Fibroblast of upper back skin (primary cell): ENCODE results near the gene TK2.
"Not testable (repeated sequence)": the region's sequence is repeated elsewhere in the genome, so short reads cannot be mapped to it uniquely, and the experiment has no call there.

Experiments used
- DNase-seq: peaks from one replicate; pipeline ENCODE4 v3.0.0-alpha.2; 2013

Gene TK2

DNA sequence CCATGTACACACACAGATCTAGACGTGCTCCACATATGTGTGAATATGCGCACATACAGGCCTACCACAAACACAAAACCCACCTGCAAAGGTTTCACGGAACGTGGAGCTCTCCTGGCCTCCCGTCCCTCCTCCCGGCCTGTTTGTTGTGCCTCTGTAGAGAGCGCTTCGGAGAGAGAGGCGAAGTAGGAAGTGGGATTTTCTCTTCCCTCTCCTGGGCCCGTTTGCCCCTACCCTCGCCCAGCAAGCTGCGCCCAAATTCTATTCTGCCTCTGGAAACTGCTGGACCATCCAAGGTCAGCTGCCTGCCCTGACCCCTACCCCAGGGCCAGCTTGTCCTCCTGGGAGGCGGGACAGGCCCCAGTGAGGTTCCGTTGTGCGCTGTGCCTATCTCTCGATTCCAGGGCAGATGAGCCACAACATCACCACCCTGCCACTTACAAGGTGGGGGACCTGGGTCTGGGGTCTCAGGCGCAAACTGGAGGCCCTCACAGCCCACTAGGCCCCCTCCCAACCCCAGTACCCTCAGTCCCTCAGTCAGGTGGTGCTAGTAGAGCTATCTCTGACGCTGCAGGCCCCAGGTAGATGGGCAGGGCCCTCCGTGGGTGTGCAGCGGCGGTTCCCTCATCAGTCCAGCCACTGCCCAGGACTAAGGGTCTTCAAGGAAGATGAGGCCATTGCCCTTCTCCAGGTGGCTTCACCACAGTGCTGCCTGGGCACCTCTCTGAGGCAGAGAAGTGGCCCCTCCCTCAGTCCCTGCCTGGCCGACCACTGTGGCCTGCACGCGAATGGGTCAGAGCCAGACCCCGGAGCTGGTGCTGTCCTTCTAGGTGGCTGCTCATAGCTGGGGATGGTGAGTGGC, 68.6 kb downstream of the TK2 start:
- DNase-seq = no peak

DNA sequence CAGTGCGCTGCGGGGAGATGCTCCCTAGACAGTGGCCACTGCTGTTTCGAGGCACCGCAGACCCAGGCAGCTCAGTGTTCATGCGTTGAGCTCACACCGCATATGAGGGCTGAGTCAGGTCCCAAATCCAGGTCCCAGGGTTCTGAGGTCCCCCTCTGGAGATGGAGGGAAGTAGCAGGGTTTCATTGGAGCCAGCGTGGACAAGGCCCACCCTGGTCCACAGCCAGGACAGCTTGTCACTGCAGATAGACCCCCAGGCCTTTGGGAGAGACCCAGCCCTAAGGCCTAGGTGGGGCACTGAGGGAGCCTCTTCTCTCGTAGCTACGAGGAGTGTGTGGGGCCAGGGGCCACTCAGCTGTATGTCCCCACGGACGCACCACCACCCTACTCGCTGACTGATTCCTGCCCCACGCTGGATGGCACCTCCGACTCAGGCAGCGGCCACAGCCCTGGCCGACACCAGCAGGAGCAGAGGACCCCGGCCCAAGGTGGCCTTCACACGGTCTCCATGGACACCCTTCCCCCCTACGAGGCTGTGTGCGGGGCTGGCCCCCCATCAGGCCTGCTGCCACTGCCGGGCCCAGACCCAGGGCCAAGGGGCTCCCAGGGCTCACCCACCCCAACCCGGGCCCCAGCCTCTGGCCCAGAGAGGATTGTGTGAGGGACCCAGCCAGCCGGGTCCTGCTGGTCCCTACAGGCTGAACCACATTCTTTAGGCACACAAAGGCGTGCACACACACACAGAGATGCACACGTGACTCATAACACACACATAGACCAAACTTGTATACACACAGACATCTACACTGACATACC, 69.4 kb downstream of the TK2 start:
- DNase-seq = no peak

DNA sequence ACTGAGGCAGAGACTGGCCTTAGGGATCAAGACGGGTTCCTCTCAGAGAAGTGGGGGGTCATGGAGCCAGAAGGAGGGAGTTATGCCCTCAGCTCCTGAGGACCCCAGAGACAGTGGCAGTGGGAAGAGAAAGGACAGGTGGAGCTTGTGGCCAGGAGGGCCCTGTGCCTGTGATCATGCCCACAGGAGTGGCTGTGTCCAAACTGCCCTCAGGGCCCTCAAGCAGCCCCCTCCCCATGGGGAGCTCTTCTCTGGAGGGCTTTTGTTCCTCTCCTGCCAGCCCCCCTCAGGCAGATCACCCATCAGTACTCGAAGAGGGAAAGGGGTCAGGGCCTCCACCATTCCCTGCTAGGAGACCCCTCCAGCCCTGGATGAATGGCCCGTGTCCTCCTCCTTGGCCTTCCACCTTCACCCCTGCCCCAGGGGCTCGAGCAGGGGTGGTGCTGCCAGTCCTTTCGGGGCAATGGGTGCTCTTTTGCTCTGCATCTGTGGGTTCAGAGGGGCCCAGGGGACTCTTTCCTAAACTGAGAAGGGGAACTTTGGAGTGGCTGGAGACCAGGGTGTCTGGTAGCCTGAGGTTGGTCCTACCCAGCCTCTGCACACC, 70.2 kb downstream of the TK2 start:
- DNase-seq = no peak

DNA sequence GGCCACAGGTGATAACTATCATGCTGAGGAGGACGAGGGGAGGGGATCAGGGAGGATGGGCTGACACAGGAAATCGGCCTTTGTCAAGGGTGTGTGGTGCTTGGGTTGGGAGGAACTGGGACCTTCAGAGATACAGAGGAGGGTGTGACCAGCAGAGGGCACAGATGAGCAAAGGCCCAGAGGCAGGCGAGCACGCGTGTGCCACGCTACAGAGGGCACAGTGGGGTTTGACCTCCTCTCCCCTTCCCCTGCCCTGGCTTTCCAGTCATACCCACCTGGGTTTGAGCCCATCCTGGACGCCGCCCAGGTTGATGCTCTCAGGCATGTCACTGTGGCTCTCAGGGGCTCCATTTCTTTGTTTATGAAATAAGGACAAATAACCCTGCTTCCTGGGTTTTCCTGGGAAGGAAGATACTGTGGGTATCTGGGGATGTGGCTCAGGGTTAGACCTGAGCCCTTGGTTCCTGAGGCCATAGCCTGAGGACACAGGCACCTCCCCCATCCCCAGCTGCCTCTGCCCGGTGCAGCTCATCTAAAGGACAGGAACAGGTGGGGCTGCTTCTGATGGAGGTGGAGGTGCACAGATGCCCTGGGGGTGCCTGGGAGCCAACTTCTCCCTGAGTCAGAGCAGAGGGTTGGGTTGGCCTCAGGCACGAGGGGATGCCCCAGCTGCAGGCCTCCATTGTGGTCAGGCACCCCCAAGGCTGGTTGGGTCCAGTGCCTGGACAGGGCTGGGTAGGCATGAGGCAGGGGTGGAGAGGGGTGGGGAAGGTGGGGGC, 71.0 kb downstream of the TK2 start:
- peak; percentile 50 for DNase-seq

DNA sequence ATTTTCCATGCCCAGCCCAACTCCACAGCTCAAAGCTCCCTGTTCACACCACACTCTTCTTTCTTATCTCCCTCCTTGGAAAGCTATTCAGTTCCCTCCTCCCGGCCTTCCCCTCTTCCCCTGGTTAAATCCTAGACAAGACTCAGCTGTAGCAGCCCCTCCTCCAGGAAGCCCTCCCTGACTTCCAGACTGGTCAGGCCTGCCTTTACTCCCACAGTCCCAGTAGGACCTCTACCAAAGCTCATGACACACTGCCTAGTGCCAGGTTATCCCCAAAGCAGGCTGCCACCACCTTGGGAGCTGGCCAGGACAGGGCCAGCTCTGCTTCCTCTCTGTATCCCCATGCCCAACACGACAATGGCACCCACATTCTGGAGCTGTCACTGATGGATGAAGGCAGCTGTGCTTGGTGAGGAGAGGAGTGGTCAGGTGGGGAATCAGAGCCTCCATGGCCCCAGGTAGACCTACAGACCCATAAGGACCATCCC, 72.8 kb downstream of the TK2 start:
- DNase-seq = no peak

DNA sequence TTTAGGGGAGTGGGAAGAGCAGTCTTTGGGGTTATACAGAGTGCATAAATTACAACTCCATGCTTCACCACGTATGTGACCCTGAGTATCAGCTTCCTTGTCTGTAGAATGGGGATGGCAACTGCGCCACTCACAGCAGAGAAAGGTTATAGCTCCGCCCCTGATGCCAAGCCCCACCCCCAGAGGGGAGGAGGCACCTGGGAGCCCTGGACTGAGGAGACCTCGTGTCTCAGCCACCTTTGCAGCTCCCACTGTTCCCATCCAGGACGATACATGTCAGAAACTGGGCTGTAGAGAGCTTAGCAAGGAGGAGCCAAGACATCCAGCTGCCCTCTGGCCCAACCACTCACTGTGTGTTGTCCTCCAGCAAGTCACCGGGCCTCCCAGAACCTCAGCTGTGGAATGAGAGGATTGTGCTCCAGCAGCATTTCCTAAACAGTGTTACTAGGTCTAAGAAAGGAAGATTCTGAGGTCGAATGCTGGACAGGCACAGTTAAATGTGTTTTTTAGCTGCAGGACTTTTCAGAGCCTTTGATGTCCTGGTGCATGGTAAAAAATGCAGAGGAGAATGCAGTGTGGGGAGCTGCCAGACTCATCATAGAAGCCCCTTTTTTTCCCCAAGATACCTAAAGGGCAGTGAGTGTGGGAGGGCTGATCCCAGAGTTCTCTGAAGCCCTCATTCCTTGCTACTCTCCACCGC, 73.4 kb downstream of the TK2 start:
- no peak for DNase-seq

DNA sequence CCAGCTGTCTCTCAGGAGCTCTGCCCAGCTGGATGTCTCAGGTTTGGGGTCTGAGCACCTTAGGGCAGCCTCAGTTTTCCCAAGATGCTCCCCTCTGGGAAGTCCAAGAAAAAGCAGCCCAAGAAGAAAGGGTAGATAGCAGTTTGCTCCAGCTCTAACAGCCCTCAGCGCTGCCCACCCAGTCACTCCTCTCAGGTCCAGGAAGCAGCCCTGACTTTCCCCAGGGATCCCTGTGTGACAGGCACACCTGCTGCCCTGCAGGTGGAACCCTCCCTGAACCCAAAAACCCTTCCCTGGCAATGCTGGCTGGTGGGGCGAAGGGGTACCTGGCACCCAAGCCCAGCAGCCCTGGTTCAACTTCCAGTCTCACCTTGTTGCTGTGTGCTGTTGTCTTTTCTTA, 74.7 kb downstream of the TK2 start:
- DNase-seq = no peak

DNA sequence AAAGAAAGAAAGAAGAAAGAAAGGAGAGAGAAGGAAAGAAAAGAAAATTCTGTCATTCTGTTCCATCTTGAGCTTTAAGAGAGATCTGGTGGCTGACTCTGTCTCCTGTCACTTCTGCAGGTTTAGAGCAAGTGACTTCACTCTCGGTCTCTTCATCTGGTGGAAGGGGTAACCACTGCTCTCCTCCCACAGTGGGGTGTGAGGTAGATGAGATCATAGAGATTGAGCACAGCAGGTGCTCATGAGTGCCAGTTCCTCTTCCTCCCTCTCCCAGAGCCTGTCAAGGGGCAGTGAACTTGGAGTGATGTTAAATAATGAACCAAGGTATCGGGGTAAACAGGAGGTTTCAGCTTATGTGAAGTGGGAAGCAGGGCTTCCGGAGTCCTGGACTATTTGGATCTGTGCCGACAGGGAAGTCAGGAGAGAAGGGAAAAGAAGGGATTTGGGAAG, 75.1 kb downstream of the TK2 start:
- no peak for DNase-seq

DNA sequence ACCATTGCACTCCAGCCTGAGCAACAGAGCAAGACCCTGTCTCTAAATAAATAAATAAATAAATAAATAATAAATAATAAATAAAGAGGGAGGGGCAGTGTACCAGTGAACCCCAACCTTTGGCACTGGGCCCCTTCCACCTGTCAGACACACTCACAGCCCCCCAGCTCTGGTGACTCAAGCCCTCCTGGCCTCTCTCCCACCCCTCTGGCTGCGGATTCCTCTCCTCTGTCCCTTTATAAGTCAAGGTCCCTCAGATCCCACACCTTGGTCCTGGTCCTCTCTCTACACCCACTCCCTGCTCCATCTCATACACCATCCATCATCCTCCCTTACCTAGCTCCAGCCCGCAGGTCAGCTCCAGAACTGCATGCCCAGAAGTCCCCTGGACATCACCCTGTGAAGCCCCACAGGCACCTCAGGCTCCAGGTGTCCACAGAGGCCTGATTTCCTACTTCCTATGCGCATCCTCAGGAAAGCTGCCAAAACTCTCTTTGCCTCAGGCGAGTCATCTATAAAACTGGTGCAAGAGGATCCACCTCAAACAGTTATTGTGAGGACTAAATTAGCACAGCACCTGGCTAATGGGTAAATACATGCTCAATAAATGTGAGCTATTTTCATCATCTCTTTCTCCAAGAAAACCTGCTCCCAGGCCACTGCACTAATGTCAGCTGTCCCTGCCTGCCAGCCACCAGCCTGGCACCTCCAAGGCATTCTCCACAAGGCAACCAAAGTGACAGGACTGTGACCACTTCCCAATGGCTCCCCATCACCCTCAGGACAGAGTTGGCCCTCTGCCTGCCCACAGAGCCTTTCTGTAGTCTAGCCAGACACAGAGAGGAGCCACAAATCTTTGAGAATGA, 76.0 kb downstream of the TK2 start:
- no peak for DNase-seq

DNA sequence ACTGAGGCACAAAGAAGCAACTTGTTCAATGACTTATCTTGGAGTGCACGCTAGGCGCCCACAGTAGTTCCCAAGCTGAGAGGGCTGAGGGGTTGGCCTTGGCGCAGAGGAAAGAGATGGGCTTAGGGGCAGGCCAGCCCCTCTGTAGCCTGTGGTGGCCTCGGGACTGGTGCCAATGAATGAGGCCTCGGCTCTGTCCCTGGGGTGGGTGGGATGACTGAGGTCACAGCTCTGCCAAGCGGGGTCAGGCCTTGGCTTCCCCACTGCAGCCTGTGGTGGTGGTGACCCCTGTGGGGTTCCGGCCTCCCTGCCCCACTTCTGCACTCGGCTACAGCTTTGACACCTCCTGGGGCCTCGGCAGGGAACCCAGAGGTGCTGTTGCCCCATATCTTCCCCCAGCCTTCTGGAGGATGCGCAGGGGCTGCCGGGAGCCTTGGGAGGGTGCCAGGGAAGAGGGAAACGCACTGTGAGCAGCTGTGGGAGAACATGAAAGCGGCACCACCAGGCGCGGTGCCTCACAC, 76.8 kb downstream of the TK2 start:
- DNase-seq = no peak

DNA sequence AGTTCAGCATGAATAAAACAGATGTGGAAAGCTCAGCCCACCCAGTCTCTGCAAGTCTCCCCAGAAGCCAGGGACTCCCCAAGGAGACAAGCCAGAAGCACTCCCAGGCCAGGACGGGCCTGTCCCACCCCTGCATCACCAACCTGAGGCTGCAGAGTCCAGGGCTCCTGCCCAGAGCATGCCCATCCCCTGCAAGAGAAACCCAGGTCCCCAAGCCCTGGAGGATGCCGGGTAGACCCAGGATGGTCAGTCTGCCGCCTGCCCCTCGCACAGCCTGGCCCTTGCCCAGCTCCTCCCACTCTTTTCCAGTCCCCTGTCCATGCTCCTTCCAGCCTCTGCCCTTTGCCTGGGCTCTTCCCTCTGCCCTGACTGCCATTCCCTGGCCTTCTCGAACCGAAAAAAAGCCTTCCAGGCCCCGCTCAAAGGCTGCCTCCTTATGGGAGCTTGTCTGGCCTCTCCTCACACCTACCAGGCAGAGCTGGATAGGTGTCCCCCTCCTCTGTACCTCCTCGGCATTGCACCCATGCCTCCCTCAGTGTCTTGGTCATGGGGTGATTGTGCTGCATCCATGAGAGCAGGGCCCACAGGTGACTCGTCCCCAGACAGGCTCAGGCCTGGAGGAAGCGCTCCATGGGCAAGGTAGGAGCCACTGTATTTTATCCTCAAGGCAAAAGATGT, 78.1 kb downstream of the TK2 start:
- no peak for DNase-seq

DNA sequence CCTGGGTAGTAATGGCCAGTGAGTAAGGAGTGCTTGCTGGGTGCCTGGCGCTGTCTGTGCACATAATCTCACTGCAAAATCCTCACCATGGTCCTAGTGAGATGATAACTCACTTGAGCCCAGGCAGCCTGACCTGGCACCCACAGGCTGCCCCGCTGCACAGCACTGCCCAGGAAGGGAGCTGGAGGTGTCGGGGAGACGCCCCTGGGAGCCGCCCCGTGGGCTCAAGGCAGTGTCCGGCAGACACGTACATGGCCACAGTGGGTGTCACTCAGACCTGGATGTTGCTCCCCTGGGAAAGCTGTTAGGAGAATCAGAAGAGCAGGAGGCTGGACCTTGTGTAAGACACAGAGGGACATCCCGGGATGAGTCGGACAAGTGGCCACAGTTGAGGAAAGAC, 78.7 kb downstream of the TK2 start:
- no peak for DNase-seq

DNA sequence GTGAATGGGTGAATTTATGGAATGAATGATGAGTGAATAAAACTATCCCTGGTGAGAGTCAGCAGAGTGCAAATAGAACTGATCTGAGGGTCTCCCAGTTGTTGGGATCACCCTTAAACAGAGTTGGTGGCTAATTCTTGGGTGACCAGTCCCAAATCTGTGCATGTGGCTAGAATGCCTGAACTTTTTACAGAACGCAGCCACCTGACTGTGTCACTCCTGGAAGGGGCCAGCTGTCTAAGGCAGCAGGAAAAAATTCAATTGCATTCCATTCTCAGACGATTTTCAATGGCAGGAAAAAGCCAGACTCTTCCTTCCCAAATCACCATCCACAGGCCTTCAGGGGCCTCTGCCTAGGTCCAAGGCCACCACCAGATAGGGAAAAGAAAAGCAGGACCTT, 79.4 kb downstream of the TK2 start:
- DNase-seq = no peak

DNA sequence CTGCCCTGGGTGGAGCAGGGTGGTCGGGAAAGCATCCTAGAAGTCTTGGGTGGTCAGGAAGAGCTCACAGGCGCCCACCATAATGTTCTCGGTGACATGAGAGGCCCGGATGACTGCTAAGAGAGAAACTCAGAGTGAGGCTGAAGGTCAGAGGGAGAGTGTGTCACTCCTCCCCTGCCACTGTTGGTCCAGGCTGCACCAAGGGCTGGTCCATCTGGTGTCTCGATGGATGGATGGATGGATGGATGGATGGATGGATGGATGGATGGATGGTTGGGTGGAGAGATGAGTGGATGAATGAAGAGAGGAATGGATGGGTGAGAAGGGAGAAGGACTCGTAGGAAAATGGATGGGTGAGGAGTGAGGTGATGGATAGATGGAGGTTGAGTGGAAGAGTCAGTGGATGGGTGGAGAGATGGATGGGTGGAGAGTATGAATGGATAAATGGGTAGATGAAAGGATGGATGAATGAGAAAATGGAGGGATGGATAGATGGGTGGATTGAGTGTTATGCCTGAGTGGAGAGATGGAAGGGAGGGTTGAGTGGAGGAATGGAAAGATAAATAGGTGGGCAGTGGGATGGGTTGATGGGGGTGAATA, 79.9 kb downstream of the TK2 start:
- no peak for DNase-seq

DNA sequence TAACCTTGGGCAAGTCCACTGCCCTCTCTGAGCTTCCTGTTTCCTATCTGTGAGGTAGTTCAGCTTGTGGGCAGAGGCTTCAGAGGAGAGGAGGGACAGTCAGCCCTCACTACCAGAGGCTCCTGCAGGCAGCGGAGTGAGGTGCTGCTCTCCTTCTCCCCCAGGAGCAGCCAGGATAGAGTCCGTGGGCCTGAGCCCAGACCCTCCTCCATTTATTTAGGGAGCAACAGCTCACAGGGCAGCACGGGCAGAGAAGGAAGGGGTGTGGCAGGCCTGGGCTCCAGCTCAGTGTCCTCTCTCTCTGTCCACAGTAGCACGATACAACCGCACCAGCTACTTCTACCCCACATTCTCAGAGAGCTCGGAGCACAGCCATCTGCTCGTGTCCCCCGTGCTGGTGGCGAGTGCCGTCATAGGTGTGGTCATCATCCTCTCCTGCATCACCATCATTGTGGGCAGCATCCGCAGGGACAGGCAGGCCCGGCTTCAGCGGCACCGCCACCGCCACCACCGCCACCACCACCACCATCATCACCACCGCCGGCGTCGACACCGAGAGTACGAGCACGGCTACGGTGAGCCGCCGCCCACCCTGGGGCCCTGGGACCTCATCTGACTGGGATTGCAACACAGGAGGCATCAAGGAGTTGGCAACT, 80.5 kb downstream of the TK2 start:
- no peak for DNase-seq

DNA sequence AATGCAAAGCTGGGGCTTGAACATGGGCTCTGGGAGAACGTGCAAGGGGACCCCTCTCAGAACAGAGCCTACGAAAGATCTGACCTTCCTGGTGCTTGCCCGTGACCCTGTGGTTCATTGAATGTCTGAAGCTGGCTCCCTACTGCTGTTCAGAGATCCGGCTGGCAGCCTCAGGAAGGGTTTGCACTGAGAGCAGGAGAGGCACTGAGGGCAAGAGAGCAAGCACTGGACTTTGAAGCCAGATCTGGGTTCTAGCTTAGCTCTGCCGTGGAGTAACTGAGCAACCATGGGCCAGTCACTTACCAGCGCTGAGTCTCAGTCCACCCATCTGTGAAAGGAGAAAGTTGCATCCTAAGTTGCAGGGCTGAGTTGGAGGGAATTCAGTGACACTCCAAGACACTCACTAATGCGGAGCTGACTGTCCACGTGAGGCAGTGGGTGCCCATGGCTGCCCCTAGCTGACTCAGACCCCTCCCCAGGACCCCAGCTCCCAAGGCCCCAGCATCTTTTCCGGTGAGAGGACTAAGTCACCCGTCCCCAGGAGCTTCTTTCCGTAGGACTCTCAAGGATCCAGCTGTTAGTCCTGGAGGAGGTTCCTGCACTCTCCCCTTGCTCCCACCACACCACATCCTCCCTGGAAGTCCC, 81.5 kb downstream of the TK2 start:
- DNase-seq = no peak

DNA sequence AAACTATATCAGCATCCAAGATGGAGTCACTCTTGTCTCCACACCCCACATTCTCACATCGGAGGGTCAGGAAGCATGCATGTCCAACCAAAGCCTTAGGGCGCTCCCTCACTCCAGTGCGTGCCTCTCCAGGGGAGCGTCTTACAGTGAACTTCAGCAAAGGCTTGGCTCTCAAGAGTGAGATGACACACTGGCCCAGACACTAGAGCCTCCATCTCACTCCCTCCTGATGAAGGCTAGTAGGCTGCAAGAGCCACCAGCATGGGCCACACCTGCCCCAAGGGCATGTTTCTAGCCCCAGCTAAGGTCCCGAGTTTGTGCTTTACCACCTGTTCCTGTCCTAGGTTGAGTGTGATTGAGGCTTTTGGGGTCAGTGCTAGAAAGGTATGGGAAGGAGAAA, 82.3 kb downstream of the TK2 start:
- DNase-seq = no peak

DNA sequence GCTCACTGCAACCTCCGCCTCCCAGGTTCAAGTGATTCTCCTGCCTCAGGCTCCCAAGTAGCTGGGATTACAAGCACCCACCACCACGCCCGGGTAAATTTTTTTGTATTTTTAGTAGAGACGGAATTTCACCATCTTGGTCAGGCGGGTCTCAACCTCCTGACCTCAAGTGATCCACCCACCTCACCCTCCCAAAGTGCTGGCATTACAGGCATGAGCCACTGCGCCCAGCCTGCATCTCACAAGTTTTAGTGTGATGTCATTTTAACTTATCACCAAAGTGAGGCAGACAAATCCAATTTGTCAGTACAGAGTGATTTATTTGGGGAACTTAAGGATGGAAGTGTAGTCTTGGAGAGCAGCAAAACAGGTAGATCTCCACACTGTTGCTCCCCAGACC, 83.3 kb downstream of the TK2 start:
- not testable (repeated sequence) for DNase-seq

DNA sequence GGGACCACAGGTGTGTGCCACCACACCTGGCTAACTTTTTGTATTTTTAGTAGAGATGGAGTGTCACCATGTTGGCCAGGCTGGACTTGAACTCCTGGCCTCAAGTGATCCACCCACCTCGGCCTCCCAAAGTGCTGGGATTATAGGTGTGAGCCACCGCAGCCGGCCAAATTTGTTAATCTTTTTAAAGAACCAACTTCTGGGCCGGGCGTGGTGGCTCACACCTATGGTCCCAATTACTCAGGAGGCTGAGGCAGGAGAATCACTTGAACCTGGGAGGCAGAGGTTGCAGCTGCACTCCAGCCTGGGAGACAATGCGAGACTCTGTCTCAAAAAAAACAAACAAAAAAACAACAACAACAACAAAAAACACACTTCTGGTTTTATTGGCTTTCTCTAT, 84.0 kb downstream of the TK2 start:
- not testable (repeated sequence) for DNase-seq
